Liver (tissue), 9 donors: ENCODE data around the gene TMED1. TPM values are rescaled to one million over a fixed set of nuclear protein-coding genes. Genes with fewer than 3 reads are reported as not detected.

Source experiments
- DNase-seq: peaks from one replicate; pipeline ENCODE4 v3.0.0-alpha.2; 2017; ENCODE audit warnings: low spot score
- H3K27ac ChIP-seq, 2 donors: one replicate each; pipeline ENCODE4 v1.7.0; 2013; ENCODE audit warnings: inconsistent platforms in 2 of 2, low read length in 2 of 2, control low read depth in 1 of 2, low read depth in 1 of 2, mild to moderate bottlenecking in 1 of 2
- H3K27me3 ChIP-seq, 4 donors: one replicate each; pipeline versions ENCODE4 v1.6.1 to v1.7.0; 2013; ENCODE audit warnings: low read length in 3 of 4, inconsistent platforms in 1 of 4, mild to moderate bottlenecking in 1 of 4, moderate library complexity in 1 of 4; ENCODE audit not compliant: control insufficient read depth in 4 of 4, insufficient read depth in 4 of 4
- H3K36me3 ChIP-seq, 4 donors: one replicate each; pipeline versions ENCODE4 v1.6.1 to v1.7.0; 2013; ENCODE audit warnings: low read length in 3 of 4, mild to moderate bottlenecking in 3 of 4, low read depth in 1 of 4, moderate library complexity in 1 of 4; ENCODE audit not compliant: control insufficient read depth in 4 of 4, insufficient read depth in 3 of 4
- H3K4me1 ChIP-seq, 4 donors: one replicate each; pipeline versions ENCODE4 v1.6.1 to v1.7.0; 2013; ENCODE audit warnings: low read length in 3 of 4, mild to moderate bottlenecking in 3 of 4, moderate library complexity in 1 of 4; ENCODE audit not compliant: control insufficient read depth in 4 of 4, insufficient read depth in 4 of 4
- H3K4me3 ChIP-seq, 3 donors: one replicate each; pipeline versions ENCODE4 v1.6.1 to v1.7.0; 2013; ENCODE audit warnings: low read length in 3 of 3, control low read depth in 1 of 3, low read depth in 1 of 3, mild to moderate bottlenecking in 1 of 3
- H3K9ac ChIP-seq, 2 donors: one replicate each; pipeline ENCODE4 v1.7.0; 2013; ENCODE audit warnings: low read length in 2 of 2, mild to moderate bottlenecking in 2 of 2, moderate library complexity in 2 of 2, control low read depth in 1 of 2, low read depth in 1 of 2
- H3K9me3 ChIP-seq, 4 donors: one replicate each; pipeline versions ENCODE4 v1.6.1 to v1.7.0; 2013; ENCODE audit warnings: low read length in 3 of 4; ENCODE audit not compliant: control insufficient read depth in 4 of 4
- EGR1 ChIP-seq, 2 donors: IDR thresholded peaks; 2 replicates each; pipeline ENCODE4 v1.6.1; 2016 to 2018; ENCODE audit warnings: antibody characterized with exemption in 2 of 2, low read depth in 2 of 2
- FOXA1 ChIP-seq: IDR thresholded peaks from 2 replicates; pipeline ENCODE4 v1.6.1; 2016; ENCODE audit warnings: antibody characterized with exemption
- FOXA2 ChIP-seq: IDR thresholded peaks from 2 replicates; pipeline ENCODE4 v1.6.1; 2016; ENCODE audit warnings: antibody characterized with exemption
- GABPA ChIP-seq, 2 donors: IDR thresholded peaks in 1 of 2; conservative IDR thresholded peaks in 1 of 2; 2 replicates each; pipeline ENCODE4 v1.6.1; 2016; ENCODE audit warnings: antibody characterized with exemption in 2 of 2, mild to moderate bottlenecking in 1 of 2, moderate library complexity in 1 of 2
- HNF4A ChIP-seq, 2 donors: conservative IDR thresholded peaks; 2 replicates each; pipeline ENCODE4 v1.6.1; 2016; ENCODE audit warnings: antibody characterized with exemption in 2 of 2, mild to moderate bottlenecking in 2 of 2
- HNF4G ChIP-seq: IDR thresholded peaks from 2 replicates; pipeline ENCODE4 v1.6.1; 2016; ENCODE audit warnings: antibody characterized with exemption
- JUND ChIP-seq, 2 donors: IDR thresholded peaks; 2 replicates each; pipeline ENCODE4 v1.6.1; 2016; ENCODE audit warnings: antibody characterized with exemption in 2 of 2
- NR2F2 ChIP-seq: IDR thresholded peaks from 2 replicates; pipeline ENCODE4 v1.6.1; 2016; ENCODE audit warnings: antibody characterized with exemption
- RAD21 ChIP-seq, 2 donors: IDR thresholded peaks; 2 replicates each; pipeline ENCODE4 v1.6.1; 2016; ENCODE audit warnings: antibody characterized with exemption in 2 of 2, mild to moderate bottlenecking in 2 of 2
- SP1 ChIP-seq: IDR thresholded peaks from 2 replicates; pipeline ENCODE4 v1.6.1; 2018; ENCODE audit warnings: antibody characterized with exemption, mild to moderate bottlenecking
- TAF1 ChIP-seq: conservative IDR thresholded peaks from 2 replicates; pipeline ENCODE4 v1.6.1; 2016; ENCODE audit warnings: antibody characterized with exemption, mild to moderate bottlenecking
- YY1 ChIP-seq: IDR thresholded peaks from 2 replicates; pipeline ENCODE4 v1.6.1; 2016; ENCODE audit warnings: antibody characterized with exemption, mild to moderate bottlenecking
- WGBS: extraction: QIAGEN DNeasy Blood & Tissue Kit; methylation state at CpG from one replicate; pipeline ENCODE4 v1.1.7; 2013; 5-methylcytosine and 5-hydroxymethylcytosine counted together
- polyA plus RNA-seq, 2 donors: library from polyadenylated mRNA; stranded (reverse) in 1 of 2; unstranded in 1 of 2; fragments of 200-250 nt in 1 of 2; fragments of >200 nt in 1 of 2; fragmentation: Nextera tagmentation in 1 of 2; extraction: Ambion mirVana in 1 of 2; gene quantifications; one replicate each; pipeline versions ENCODE4 v1.2.1 to v1.2.3, GENCODE V29; 2013 to 2015
- total RNA-seq, 2 donors: library from RNA; depleted of rRNA; stranded (reverse); fragments of >200 nt; gene quantifications; one replicate each; pipeline ENCODE4 v1.2.3, GENCODE V29; 2014
- TF ChIP-seq, protein P1 (sequence below): fragments of 150-350 bp; IDR thresholded peaks from 2 replicates; pipeline ENCODE4 v1.5.1; 2017; ENCODE audit warnings: improper control_type of control experiment, low read depth, low read length; ENCODE audit not compliant: missing input control
- TF ChIP-seq, protein P2 (sequence below): IDR thresholded peaks from 2 replicates; pipeline ENCODE4 v1.6.1; 2016; ENCODE audit warnings: antibody characterized with exemption
- TF ChIP-seq, protein P3 (sequence below): IDR thresholded peaks from 2 replicates; pipeline ENCODE4 v1.6.1; 2016; ENCODE audit warnings: antibody characterized with exemption, mild to moderate bottlenecking
- TF ChIP-seq, protein P4 (sequence below): IDR thresholded peaks from 2 replicates; pipeline ENCODE4 v1.6.1; 2016; ENCODE audit warnings: antibody characterized with exemption
- donor health status: healthy.
- donor health status: healthy.
- donor health status: healthy.
- donor health status: healthy.
- donor health status: healthy.

TMED1 gene
- total and polyA plus RNA-seq, 4 donors, result 17.8 to 34.7 (median 26.6) TPM

DNA sequence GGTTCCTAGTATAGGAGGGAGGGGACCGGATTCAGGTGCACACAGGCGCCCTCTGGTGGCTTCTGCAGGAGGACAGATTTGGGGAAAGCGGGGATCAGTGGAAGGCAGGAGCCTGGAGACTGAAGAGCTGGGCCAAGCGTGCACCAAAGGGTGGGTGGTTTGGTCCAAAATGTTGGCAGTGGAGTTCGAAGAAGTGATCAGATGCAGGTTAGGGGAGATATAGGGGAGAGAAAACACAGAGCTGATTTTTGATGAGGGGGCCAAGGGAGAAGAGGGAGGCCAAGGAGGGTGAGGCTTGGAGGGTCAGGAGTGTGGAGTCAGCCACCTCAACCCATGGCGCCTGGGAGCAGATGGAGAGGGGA is 28.5 kb upstream of the TMED1 start:
- Histone ChIP-seq H3K27ac (no peak overlapping the region), H3K27me3 (no peaks in the 10 kb centered on the region), H3K9ac (no peak overlapping the region), H3K36me3 (no peaks in the 10 kb centered on the region), H3K4me3 (no peak overlapping the region), H3K4me1 (peaks cover 0 to 5% (median 0%) of the 10 kb centered on the region in 4 donors), H3K9me3 (no peaks in the 10 kb centered on the region)
- DNase-seq, result peak; percentile 88
- TF ChIP-seq RAD21 (IDR thresholded peaks at IDR 0.05) (peak; percentile 81 to 86), GABPA (IDR thresholded peaks at IDR 0.05 in 1 of 2, conservative IDR thresholded peaks at IDR 0.05 in 1 of 2) (no peak), SP1 (no peak), NR2F2 (no peak), FOXA1 (no peak), EGR1 (IDR thresholded peaks at IDR 0.05; ENCODE audit: low read depth in 2 of 2) (no peak), FOXA2 (no peak)
- TF ChIP-seq, protein P1, sequence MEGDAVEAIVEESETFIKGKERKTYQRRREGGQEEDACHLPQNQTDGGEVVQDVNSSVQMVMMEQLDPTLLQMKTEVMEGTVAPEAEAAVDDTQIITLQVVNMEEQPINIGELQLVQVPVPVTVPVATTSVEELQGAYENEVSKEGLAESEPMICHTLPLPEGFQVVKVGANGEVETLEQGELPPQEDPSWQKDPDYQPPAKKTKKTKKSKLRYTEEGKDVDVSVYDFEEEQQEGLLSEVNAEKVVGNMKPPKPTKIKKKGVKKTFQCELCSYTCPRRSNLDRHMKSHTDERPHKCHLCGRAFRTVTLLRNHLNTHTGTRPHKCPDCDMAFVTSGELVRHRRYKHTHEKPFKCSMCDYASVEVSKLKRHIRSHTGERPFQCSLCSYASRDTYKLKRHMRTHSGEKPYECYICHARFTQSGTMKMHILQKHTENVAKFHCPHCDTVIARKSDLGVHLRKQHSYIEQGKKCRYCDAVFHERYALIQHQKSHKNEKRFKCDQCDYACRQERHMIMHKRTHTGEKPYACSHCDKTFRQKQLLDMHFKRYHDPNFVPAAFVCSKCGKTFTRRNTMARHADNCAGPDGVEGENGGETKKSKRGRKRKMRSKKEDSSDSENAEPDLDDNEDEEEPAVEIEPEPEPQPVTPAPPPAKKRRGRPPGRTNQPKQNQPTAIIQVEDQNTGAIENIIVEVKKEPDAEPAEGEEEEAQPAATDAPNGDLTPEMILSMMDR, result peak; percentile 81
- 17% methylated on average over 6 of the region's 6 CpGs for WGBS

DNA sequence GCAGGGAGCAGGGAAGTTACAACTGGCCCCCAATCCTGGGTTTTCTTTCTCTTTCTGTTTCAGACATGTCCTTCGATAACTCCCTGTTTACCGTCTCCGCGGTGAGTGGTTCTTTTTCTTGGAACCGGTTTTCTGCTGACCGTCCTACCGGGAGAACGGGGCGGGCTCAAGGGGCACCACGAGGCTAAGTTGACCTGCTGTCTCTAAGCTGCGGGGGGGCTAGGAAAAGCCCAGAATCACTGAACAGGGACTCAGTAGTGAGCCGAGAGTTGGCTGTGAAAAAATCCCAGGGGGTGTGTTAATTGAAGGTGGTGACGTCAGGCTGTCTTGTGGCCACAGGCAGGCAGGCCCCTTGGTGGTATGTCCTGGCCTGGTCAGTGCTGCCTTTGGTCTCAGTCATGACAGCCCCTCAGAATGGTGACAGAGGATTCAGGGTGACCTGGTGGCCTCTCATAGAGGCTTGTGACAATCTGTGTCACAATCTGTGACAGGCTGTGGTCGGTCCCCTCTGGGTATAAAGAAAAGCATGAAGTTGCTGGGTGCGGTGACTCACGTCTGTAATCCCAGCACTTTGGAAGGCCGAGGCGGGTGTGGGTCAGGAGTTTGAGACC is 27.2 kb upstream of the TMED1 start:
- no peaks in the 10 kb centered on the region for H3K27me3 ChIP-seq
- no peaks in the 10 kb centered on the region for H3K36me3 ChIP-seq
- DNase-seq, result no peak
- no peak overlapping the region for H3K27ac ChIP-seq
- TF ChIP-seq JUND (IDR thresholded peaks at IDR 0.05) (no peak), YY1 (no peak), NR2F2 (no peak), FOXA2 (no peak), GABPA (IDR thresholded peaks at IDR 0.05 in 1 of 2, conservative IDR thresholded peaks at IDR 0.05 in 1 of 2) (no peak), HNF4G (no peak), TAF1 (no peak), EGR1 (IDR thresholded peaks at IDR 0.05; ENCODE audit: low read depth in 2 of 2) (no peak), HNF4A (conservative IDR thresholded peaks at IDR 0.05) (no peak)
- TF ChIP-seq, protein P2, sequence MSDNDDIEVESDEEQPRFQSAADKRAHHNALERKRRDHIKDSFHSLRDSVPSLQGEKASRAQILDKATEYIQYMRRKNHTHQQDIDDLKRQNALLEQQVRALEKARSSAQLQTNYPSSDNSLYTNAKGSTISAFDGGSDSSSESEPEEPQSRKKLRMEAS, result no peak
- TF ChIP-seq, protein P3, sequence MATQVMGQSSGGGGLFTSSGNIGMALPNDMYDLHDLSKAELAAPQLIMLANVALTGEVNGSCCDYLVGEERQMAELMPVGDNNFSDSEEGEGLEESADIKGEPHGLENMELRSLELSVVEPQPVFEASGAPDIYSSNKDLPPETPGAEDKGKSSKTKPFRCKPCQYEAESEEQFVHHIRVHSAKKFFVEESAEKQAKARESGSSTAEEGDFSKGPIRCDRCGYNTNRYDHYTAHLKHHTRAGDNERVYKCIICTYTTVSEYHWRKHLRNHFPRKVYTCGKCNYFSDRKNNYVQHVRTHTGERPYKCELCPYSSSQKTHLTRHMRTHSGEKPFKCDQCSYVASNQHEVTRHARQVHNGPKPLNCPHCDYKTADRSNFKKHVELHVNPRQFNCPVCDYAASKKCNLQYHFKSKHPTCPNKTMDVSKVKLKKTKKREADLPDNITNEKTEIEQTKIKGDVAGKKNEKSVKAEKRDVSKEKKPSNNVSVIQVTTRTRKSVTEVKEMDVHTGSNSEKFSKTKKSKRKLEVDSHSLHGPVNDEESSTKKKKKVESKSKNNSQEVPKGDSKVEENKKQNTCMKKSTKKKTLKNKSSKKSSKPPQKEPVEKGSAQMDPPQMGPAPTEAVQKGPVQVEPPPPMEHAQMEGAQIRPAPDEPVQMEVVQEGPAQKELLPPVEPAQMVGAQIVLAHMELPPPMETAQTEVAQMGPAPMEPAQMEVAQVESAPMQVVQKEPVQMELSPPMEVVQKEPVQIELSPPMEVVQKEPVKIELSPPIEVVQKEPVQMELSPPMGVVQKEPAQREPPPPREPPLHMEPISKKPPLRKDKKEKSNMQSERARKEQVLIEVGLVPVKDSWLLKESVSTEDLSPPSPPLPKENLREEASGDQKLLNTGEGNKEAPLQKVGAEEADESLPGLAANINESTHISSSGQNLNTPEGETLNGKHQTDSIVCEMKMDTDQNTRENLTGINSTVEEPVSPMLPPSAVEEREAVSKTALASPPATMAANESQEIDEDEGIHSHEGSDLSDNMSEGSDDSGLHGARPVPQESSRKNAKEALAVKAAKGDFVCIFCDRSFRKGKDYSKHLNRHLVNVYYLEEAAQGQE, result no peak
- TF ChIP-seq, protein P1, result no peak
- TF ChIP-seq, protein P4, sequence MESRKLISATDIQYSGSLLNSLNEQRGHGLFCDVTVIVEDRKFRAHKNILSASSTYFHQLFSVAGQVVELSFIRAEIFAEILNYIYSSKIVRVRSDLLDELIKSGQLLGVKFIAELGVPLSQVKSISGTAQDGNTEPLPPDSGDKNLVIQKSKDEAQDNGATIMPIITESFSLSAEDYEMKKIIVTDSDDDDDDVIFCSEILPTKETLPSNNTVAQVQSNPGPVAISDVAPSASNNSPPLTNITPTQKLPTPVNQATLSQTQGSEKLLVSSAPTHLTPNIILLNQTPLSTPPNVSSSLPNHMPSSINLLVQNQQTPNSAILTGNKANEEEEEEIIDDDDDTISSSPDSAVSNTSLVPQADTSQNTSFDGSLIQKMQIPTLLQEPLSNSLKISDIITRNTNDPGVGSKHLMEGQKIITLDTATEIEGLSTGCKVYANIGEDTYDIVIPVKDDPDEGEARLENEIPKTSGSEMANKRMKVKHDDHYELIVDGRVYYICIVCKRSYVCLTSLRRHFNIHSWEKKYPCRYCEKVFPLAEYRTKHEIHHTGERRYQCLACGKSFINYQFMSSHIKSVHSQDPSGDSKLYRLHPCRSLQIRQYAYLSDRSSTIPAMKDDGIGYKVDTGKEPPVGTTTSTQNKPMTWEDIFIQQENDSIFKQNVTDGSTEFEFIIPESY, result no peak
- no peaks in the 10 kb centered on the region for H3K9me3 ChIP-seq
- H3K4me1 ChIP-seq, result peaks cover 0 to 5% (median 0%) of the 10 kb centered on the region in 4 donors
- 80% methylated on average over 18 of the region's 18 CpGs for WGBS
- no peak overlapping the region for H3K9ac ChIP-seq
- H3K4me3 ChIP-seq, result no peak overlapping the region
